Putamen (tissue), 1 donor: ENCODE data around the gene CYSTM1.
A peak's percentile ranks its signal among the peaks of the same experiment; 100 is the strongest.

Experiments used
- DNase-seq: peaks from one replicate; pipeline ENCODE4 v3.0.0-alpha.2; 2016; ENCODE audit warnings: low spot score

Gene CYSTM1

DNA sequence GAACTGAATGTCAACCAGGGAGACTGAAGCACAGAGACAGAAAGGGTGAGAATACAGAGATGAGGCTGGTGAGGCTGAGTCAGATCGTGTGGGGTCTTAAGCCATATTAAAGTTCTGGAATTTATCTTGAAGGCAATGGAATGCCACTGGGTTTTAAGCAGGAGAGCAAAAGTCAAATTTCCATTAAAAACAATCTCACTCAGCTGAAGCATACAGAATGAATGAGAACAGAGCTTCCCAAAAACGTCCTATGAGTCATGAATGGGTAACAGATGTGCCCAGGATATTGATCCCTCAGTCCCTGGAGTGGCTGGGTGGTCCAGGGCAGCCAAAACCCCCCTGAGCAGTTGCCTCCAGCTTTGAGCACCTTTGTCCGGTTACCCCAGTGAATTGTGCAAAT is 83.0 kb downstream of the CYSTM1 start:
- no peak for DNase-seq

- DNase-seq = no peak
Observed at GRCh38 chr5:140258873-140259272, 83.9 kb downstream of the CYSTM1 start.

GRCh38 chr5:140259500-140259899 is 84.5 kb downstream of the CYSTM1 start:
- no peak for DNase-seq

GRCh38 chr5:140260089-140260656 is 85.2 kb downstream of the CYSTM1 start:
- no peak for DNase-seq

- DNase-seq = peak; percentile 72
Observed at GRCh38 chr5:140261403-140262171, 86.6 kb downstream of the CYSTM1 start.

DNA sequence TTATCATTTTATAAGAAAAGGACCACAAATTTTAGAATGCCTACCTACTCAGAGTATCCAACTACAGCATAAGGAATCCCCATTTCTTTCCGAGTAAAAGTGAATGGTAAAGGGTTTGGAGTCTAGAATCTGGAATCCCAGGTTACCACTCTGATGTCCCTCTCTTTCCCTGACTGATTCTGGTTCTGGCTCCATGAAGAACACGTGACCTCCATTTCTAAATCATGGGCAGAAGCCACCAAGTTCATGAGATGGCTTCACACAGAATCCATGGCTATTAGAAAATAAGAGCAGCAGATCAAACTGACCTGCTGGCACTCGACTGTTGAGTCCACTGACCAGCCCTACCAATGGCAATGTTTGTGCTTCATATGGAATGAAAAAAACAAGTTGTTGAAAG is 87.2 kb downstream of the CYSTM1 start:
- DNase-seq = no peak

GRCh38 chr5:140262839-140263238 is 87.9 kb downstream of the CYSTM1 start:
- no peak for DNase-seq

DNA sequence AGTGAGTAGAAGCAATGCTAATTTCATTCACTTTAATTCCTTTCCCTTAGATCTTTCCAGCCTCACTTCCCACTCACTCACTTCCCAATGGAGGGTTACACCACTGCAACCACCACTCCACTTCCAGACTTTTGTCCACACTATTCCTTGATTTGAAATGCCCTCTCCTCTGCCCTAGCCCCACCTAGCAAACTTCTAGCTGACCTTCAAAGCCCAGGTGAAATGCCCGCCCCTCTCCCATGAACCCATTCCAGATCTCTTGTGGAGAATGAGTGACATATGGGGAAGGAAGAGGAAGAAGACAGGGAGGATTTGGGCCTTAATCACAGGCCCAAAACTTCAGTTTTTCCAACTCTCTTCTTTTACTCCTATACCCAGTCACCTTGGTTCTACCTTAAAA is 90.9 kb downstream of the CYSTM1 start:
- no peak for DNase-seq

- DNase-seq = no peak
Observed at GRCh38 chr5:140266471-140267200, 91.6 kb downstream of the CYSTM1 start.

GRCh38 chr5:140267201-140267540 is 92.2 kb downstream of the CYSTM1 start:
- no peak for DNase-seq

DNA sequence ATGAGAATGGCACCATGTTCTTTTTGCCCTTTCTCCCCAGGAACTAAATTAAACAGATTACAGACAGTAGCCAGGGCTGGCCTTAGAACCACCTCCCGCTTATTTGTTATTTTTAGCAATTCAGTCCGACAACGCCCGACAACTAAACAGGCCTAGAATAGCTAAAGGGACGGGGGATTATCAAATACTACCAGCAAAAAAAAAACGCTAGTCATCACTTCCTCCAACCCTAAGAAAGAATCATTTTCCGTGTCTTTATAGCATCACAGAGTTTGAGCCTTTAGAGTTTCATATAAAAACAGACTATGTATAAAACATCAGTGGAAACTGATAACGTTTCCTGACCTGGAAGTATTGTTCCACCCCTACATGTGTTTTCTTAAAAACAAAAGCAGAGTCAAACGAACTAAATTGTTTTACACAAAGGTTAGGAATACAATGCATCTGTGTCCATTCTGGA is 92.6 kb downstream of the CYSTM1 start:
- no peak for DNase-seq

DNA sequence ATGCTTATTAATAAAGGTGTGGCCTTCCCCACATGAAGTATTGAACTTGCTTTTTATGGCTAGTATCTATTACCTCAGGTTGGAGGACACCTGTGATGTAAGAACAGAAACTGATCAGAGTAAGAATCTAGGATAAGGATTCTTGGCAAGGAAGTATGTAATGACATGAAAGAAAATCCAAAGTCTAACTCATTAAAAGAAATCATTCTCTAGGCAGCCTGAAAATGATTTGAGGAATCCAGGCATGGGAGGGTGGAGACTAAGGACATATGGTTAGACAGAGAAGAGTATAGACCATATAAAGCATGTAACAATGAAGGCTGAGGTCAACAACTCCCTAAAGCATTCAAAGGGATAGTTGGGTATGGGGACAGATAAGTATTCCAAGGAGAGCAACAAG is 95.0 kb downstream of the CYSTM1 start:
- no peak for DNase-seq

GRCh38 chr5:140273401-140273877 is 98.5 kb downstream of the CYSTM1 start:
- no peak for DNase-seq

- DNase-seq = no peak
Observed at GRCh38 chr5:140275837-140276236, 100.8 kb downstream of the CYSTM1 start.

GRCh38 chr5:140282266-140282665 is 107.3 kb downstream of the CYSTM1 start:
- DNase-seq = no peak

DNA sequence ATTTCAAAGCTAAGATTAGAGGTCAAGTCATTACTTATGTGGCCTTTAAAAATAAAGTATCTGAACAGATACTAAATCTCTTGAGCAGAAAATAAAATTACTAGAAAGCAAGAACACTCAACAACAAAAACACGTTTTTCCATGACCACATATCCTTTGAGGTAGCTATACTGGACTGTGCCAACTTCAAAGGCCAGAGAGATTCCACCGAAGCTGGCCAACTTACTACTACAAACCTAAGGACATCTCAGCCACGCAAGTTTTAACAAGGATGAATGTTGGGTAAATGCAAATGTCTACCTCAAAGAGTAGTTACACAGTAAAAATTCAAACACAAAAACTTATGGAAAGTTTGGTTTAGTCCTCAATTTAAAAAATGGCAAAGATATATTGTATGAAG is 109.0 kb downstream of the CYSTM1 start:
- DNase-seq = no peak

- DNase-seq = no peak
Observed at GRCh38 chr5:140286424-140286823, 111.4 kb downstream of the CYSTM1 start.

GRCh38 chr5:140287801-140288521 is 113.0 kb downstream of the CYSTM1 start:
- no peak for DNase-seq

- no peak for DNase-seq
Observed at GRCh38 chr5:140292212-140293036, 117.4 kb downstream of the CYSTM1 start.
